Activated T-cell treated with anti-CD3 and anti-CD28 coated beads, Interleukin-2, amount 50 U/mL, for 4 hours (primary cell): ENCODE measurements around the gene FOXN1. TPM values are rescaled to one million over a fixed set of nuclear protein-coding genes. Genes with fewer than 3 reads are reported as not detected.

Experiments used
- ATAC-seq, 2 donors: fragments of 200-7000 bp; cut with Tn5 transposase; one replicate each; pipeline ENCODE4 v1.10.0; 2021
- DNase-seq: peaks from one replicate; pipeline ENCODE4 v3.0.0-alpha.2; 2020
- H3K27me3 Mint-ChIP-seq: one replicate; pipeline ENCODE4 v1.8.0; 2021; ENCODE audit warnings: low read depth, mixed read lengths
- H3K36me3 Mint-ChIP-seq: one replicate; pipeline ENCODE4 v1.8.0; 2022; ENCODE audit warnings: mixed read lengths; ENCODE audit not compliant: insufficient read depth
- H3K4me1 Mint-ChIP-seq: one replicate; pipeline ENCODE4 v1.8.0; 2021; ENCODE audit warnings: low read depth, mixed read lengths
- H3K4me3 Mint-ChIP-seq: one replicate; pipeline ENCODE4 v1.8.0; 2021; ENCODE audit warnings: mild to moderate bottlenecking, moderate library complexity, mixed read lengths
- H3K9me3 Mint-ChIP-seq: one replicate; pipeline ENCODE4 v1.8.0; 2021; ENCODE audit warnings: mixed read lengths
- total RNA-seq, 3 donors: library from RNA; stranded (reverse); gene quantifications; one replicate each; pipeline ENCODE4 v1.2.1, GENCODE V29; 2021

Gene FOXN1
- total RNA-seq, 3 donors from 2014 or later: not detected

DNA sequence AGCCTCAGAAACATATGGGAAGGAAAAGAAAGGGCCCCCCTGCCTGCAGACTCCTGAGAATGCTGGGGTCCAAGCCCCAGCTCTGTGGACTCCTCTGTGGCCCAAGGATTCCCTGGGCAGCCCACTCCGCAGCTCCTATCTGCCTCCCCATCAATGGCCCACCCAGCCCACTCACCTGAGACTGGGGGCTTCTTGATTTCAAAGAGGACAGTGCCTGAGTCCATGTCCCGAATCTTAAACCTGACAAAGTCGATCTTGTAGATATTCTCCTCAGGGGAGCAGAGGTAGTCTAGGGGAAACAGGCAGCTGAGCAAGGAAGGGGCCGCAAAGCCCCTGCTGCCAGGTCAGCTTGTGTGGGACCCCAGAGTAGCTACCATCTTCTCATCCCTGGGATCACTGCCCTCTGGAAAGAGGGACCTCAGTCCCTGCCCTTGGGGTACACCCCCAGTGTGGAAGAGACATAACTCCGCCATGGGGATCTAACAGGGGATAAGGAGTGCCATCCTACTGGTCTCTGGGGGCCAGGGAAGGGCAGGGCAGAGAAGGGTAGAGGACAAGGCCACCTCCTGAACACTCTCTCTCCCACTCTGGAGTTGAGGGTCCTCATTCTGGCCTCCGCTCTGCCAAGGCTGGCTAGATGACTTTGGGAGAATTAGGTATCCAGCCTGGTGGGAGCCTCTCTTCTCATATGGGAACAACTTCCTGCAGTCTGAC lies 42.4 kb downstream of the FOXN1 start:
- DNase-seq (no peak), ATAC-seq (no peak)
- H3K9me3 Mint-ChIP-seq: no peaks in the 10 kb centered on the region
- H3K27me3 Mint-ChIP-seq: no peaks in the 10 kb centered on the region
- no peak overlapping the region for H3K4me3 Mint-ChIP-seq
- peaks cover 5% of the 10 kb centered on the region for H3K36me3 Mint-ChIP-seq
- peaks cover 53% of the 10 kb centered on the region for H3K4me1 Mint-ChIP-seq

DNA sequence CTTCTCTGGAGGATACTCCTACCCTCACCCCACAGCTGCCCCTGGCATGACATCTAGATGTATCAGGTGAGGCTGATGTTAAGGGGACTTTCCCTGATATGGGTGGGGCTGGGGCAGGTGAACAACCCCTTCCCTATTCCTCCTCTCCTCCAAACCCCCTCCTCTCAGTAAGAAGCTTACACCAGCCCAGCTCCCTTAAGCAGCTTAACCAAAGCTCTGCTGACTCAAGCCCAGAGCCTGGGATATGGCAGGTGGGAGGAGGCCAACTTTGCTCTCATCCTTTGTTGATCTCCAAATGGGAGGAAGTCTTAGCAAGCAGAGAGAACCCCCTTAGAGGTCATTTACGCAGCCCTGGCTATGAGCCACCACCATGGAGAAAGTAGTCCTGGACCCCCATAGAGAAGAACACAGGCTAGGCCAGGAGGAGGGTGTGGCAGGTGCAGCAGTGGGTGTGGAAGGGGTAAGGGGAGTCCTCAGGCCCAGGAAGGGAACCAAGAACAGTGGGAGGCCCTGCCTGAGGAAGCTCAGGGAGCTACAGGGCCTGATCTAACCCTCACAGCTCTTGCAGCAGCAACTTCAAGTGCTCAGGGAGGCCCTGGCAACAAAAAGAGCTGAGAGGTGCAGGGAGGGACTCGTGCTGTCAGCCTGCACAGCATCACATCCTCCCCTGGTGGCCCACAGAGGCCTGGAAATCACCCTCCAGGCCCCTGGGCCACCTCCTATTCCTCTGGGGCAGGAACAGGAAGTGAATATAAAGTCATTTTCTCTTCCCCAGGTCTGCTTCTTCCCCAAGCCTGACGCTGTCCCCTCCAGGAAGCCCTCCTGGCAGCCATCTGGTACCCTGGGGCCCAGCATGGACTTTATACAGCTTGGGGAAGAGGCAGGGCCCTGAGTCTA lies 43.3 kb downstream of the FOXN1 start:
- DNase-seq: peak; percentile 28
- peak; percentile 53 to 58 for ATAC-seq
- no peaks in the 10 kb centered on the region for H3K27me3 Mint-ChIP-seq
- no peaks in the 10 kb centered on the region for H3K9me3 Mint-ChIP-seq
- H3K36me3 Mint-ChIP-seq: peaks cover 12% of the 10 kb centered on the region
- H3K4me3 Mint-ChIP-seq: peak overlapping the region; percentile 31
- H3K4me1 Mint-ChIP-seq: peaks cover 53% of the 10 kb centered on the region

DNA sequence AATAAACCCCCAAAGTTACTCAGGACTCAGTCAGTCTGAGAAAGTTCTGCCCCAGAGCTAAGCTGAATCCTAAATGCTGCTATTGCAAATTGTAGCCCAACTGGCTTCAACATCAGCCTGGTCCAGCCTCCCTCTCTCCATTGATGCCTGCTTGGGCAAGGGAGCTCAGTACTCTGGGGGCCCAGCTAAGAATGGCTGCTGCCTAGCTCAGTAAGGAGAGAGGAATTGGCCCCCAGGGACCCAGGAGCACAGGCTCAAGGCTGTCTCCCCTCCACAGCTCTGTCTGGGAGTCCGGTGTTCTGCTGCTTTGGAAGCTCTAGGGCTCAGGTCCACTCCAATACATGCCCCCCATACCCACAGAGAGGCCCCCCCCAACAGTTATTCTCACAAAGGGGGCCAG lies 44.7 kb downstream of the FOXN1 start:
- no peaks in the 10 kb centered on the region for H3K27me3 Mint-ChIP-seq
- ATAC-seq (no peak), DNase-seq (no peak)
- no peaks in the 10 kb centered on the region for H3K9me3 Mint-ChIP-seq
- peak overlapping the region; percentile 91 for H3K4me3 Mint-ChIP-seq
- peaks cover 53% of the 10 kb centered on the region for H3K4me1 Mint-ChIP-seq
- H3K36me3 Mint-ChIP-seq: peaks cover 18% of the 10 kb centered on the region

DNA sequence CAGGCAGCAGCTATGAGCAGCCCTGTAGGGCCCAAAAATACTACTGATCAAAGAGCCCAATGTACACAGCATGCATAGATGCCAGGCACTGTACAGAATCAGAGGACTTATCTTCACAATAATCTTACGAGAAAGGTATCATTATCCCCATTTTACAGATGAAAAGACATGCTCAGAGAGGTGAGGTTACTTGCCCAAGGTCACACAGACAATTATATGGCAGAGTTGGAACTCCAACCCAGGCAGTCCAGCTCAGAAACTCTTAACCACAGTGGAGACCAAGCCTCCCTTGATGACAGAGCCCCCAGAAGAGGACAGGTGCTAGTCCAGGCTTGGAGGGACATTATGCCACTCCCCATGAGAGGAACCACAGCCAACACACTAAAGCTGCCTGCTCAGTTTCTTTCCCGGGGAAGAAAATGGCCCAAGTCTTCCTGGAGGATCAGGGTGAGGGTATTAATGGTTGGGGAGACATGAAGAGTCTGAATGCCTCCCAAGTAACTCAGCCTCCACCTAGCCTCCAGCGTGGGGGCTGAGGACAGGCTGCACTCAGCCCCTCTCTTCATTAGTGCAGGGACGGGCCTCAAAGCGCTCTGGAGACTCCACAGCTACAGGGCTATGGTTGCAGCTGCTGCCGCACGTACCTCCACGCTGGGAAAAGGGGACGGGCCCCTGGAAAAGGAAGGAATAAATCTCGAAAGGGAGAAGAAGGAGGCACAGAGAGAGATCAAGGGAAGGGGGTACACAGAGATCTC lies 45.5 kb downstream of the FOXN1 start:
- DNase-seq (no peak), ATAC-seq (no peak)
- Mint-ChIP-seq H3K9me3 (no peaks in the 10 kb centered on the region), H3K36me3 (peaks cover 24% of the 10 kb centered on the region), H3K4me1 (peaks cover 53% of the 10 kb centered on the region), H3K4me3 (peak overlapping the region; percentile 91), H3K27me3 (no peaks in the 10 kb centered on the region)

DNA sequence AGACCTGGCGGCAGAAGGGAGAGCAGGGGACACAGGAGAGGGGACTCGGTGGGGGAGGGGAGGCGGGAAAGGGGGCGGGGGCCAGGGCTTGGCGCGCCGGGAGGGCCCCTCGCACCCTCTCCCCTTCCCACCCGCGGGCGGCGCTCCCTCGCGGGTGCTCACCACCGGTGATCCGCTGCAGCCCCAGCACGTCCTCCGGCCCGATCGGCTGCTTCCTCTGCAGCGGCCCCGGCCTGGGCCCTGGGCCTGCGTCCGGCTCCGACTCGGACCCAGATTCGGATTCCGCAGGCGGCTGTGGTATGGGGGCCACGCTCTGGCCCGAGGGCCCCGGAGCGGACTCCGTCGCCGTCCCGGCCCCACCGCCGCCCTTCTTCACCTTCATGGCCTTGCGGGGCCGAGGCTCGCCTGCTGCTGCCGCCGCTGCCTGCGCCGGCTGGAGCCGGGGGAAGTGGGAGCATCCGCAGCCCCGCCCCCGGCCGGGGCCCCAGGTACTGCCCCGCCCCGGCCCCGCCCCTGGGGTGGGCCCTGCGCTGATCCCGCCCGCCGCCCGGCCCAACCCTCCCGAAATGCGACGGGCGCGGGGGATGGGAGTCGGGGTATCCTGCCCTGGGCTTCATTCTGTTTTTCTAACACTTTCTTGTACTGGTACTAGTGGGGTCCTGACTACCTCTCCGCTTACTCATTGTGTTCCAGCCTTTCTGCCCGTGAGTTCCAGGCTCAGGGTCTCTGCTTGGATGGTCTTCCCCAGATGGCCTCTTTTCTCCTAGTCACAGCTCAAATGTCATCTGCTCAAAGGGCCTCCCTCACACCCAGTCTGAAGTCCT lies 46.2 kb downstream of the FOXN1 start, which contains the start of gene UNC119:
Gene UNC119 (minus strand): TSS at position 449 of the 824 bp plus-strand sequence. CDS start 67 bp downstream, at position 382.
- ATAC-seq: peak; percentile 90 to 91
- Mint-ChIP-seq H3K36me3 (peaks cover 31% of the 10 kb centered on the region), H3K27me3 (no peaks in the 10 kb centered on the region), H3K4me1 (peaks cover 52% of the 10 kb centered on the region), H3K4me3 (peak within 1 kb of the TSS; percentile 91), H3K9me3 (no peaks in the 10 kb centered on the region)
- peak; percentile 74 for DNase-seq

DNA sequence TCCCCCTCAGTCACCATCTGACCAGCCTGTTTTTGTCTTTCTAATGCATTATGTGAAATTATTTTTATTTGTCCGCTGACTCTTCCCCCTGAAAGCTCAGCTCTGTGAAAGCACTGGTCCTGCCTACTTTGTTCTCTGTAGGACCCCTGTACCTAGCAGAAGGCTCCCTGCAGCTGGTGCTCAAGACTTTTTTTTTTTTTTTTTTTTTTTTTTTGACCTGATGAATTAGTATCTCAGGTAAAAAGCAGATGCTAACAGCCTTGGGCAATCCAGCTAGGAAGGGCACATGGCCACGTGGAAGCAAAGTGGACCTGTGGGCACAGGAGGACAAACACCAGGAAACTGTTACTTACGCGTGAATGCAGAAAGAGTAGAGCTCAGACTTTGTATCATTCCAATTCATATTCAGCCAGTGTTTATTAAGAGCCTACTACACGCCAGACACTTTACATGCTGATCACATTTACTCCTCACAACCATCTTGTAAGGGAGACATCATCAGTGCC lies 46.9 kb downstream of the FOXN1 start:
- no peaks in the 10 kb centered on the region for H3K27me3 Mint-ChIP-seq
- H3K36me3 Mint-ChIP-seq: peaks cover 35% of the 10 kb centered on the region
- ATAC-seq (no peak), DNase-seq (no peak)
- H3K4me3 Mint-ChIP-seq: peak overlapping the region; percentile 91
- peaks cover 47% of the 10 kb centered on the region for H3K4me1 Mint-ChIP-seq
- H3K9me3 Mint-ChIP-seq: no peaks in the 10 kb centered on the region

DNA sequence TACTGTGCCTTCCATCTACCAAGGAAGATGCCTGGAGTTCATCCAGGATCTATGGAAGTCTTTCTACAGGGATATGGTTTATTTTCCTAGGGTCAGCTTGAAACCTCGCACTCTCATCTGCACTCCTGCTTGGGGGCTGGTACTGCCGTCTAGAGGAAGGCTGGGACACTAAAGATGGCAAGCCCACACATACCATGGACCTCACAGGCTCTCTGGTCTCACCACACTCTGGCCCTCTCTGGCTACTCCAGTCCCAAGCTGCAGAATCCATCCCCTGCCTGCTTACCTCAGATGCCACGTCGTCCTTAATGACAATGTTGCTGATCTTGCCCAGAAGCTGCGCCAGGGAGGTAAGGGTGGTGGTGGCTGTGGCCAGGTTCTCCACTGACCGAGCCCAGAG lies 48.4 kb downstream of the FOXN1 start:
- Mint-ChIP-seq H3K4me3 (no peak overlapping the region), H3K36me3 (peaks cover 40% of the 10 kb centered on the region)

DNA sequence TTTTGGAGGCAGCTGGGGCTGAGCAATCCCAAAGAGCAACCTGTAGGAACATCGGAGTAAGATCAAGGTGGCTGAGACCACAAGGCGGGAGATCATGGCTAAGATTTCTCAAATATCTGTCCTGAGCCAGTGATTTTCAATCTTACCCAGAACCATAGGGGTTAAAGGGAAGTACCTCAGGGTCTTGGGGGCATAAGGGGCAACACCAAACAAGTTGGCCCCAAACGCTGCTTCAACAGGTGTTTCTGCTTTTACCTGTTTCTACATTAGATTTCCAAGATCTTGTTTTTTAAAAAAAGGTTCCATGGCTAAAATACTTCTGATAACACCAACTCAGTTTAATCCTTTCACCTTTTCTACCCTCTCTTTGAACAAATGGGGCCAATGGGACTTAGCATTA lies 48.9 kb downstream of the FOXN1 start:
- DNase-seq: no peak
- Mint-ChIP-seq H3K4me1 (peaks cover 27% of the 10 kb centered on the region), H3K27me3 (no peaks in the 10 kb centered on the region), H3K4me3 (no peak overlapping the region), H3K36me3 (peaks cover 45% of the 10 kb centered on the region), H3K9me3 (no peaks in the 10 kb centered on the region)
- ATAC-seq: no peak

More for the DNA sequence above, 48.4 kb downstream of the FOXN1 start:
- DNase-seq (no peak), ATAC-seq (no peak)
- Mint-ChIP-seq H3K9me3 (no peaks in the 10 kb centered on the region), H3K4me1 (peaks cover 32% of the 10 kb centered on the region), H3K27me3 (no peaks in the 10 kb centered on the region)

DNA sequence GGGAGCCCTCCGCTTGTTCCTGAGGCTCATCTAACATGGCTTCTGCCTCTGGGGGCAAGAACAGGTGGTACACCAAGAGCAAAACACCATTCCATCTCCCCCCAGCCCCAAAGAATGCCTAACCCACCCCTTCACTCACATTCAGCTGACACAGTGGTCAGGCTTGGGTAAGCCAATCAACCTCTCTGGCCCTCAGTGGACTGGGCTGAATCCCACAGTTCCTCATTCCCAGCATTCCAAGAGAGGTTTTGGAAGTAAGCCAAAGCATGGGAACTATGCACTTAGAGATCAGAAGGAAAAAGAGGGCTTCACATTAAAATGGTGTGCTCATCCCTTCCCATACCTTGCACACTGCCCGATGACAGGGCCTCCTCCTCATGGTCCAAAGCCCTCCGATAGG lies 57.3 kb downstream of the FOXN1 start:
- Mint-ChIP-seq H3K27me3 (no peaks in the 10 kb centered on the region), H3K9me3 (no peaks in the 10 kb centered on the region), H3K4me1 (peaks cover 21% of the 10 kb centered on the region), H3K36me3 (peaks cover 29% of the 10 kb centered on the region), H3K4me3 (no peak overlapping the region)
- ATAC-seq (no peak), DNase-seq (no peak)

DNA sequence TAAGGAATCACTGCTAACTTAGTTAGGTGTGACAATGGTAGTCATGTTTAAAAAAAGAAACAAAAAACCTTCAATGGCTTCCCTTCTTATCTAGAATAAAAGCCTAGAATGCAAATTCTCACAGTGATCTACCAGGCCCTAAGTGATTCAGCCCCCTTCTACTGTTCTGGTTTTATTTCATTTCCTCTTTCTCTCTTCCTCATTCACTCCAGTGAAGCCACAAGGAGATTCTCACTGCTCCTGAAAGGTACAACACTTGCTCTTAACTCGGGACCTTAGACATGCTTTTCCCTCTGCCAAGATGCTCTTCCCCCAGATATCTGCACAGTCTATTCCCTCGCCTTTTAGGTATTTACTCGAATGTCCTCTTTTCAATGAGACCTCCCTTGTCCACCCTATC lies 61.5 kb downstream of the FOXN1 start:
- H3K4me3 Mint-ChIP-seq: no peak overlapping the region
- H3K4me1 Mint-ChIP-seq: peaks cover 48% of the 10 kb centered on the region
- no peak for ATAC-seq
- no peak for DNase-seq
- H3K27me3 Mint-ChIP-seq: no peaks in the 10 kb centered on the region
- no peaks in the 10 kb centered on the region for H3K9me3 Mint-ChIP-seq
- H3K36me3 Mint-ChIP-seq: peaks cover 16% of the 10 kb centered on the region

DNA sequence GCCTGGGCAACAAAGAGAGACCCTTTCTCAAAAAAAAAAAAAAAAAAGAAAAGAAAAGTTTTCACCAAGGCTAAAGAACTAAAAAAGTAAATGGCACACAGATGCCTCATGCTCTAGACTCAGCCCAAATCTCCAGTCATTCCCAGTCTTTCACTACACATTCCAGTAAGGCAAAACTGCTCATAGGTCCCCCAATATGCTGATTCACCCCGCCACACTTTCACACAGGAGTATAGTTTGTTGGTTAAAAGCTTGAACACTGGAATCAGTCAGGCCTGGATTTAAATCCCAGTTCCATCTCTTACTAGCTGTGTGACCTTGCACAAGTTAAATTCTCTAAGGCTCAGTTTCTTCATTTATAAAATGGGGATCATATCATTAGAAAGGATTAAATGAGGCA lies 63.3 kb downstream of the FOXN1 start:
- Mint-ChIP-seq H3K4me1 (peaks cover 56% of the 10 kb centered on the region), H3K4me3 (peak overlapping the region; percentile 97), H3K27me3 (no peaks in the 10 kb centered on the region), H3K9me3 (no peaks in the 10 kb centered on the region), H3K36me3 (peaks cover 11% of the 10 kb centered on the region)
- DNase-seq: no peak
- ATAC-seq: no peak

DNA sequence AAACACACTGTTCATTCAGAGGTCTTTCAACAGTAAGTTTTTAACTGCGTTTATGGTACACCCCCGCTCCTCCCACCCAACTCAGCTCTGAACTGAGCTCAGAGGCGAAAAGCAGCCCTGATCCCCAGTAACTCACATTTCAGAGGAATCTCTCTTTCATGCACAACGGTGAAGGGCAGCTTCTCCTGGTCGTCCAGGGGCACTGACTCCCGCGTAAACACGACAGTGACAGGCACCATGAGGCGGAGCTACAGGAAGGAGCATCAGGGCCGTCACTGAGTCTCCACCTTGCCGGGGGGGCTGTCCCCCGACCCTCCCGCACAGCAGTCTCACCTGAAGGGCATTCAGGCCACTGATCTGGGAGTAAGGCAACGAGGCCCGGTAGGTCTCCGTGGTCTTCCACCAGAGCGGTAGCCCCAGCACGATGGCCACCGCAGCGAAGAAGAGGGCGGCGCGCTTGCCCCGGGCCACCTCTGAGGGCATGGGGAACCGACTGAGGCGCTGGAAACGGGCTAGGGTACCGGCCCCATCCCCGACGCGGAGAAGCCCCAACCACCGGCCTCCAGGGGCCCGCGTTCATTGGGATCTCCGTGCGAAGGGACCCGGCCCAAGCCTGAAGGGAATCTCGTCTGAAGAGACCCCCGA lies 64.7 kb downstream of the FOXN1 start:
- ATAC-seq (peak; percentile 65 to 67), DNase-seq (peak; percentile 34)
- no peaks in the 10 kb centered on the region for H3K9me3 Mint-ChIP-seq
- H3K27me3 Mint-ChIP-seq: no peaks in the 10 kb centered on the region
- peaks cover 50% of the 10 kb centered on the region for H3K4me1 Mint-ChIP-seq
- peaks cover 7% of the 10 kb centered on the region for H3K36me3 Mint-ChIP-seq
- H3K4me3 Mint-ChIP-seq: peak overlapping the region; percentile 97
